ENCODE measurements around the gene SIX6. TPM values are rescaled to one million over a fixed set of nuclear protein-coding genes. Genes with fewer than 3 reads are reported as not detected.

The SIX6 gene
- total RNA-seq, 1 donor from 2014 or later, result 1.4 TPM

- H3K27ac ChIP-seq, result no peak overlapping the region
- H2AFZ ChIP-seq (replicated peaks), result no peak overlapping the region
- H3K9me3 Mint-ChIP-seq, result no peaks in the 10 kb centered on the region
- H3K4me2 ChIP-seq, result no peak overlapping the region
- no peaks in the 10 kb centered on the region for H3K36me3 Mint-ChIP-seq
- no peaks in the 10 kb centered on the region for H3K27me3 Mint-ChIP-seq (ENCODE audit: insufficient read depth, low read depth)
- TF ChIP-seq EZH2phosphoT487 (IDR thresholded peaks at IDR 0.05), result no peak
- DNase-seq (ENCODE audit: low spot score), result no peak
- no peaks in the 10 kb centered on the region for H3F3A ChIP-seq (ENCODE audit: low read depth)
- H3K27ac Mint-ChIP-seq, result no peak overlapping the region
- H3K4me1 Mint-ChIP-seq, result peaks cover 3% of the 10 kb centered on the region
- no peaks in the 10 kb centered on the region for H3K9me3 ChIP-seq (ENCODE audit: low read depth)
- H3K4me3 Mint-ChIP-seq, result no peak overlapping the region
- no peak overlapping the region for H3K9ac ChIP-seq
- no peaks in the 10 kb centered on the region for H3K79me2 ChIP-seq (ENCODE audit: low read depth)
- H3K4me1 ChIP-seq, result no peaks in the 10 kb centered on the region
- no peaks in the 10 kb centered on the region for H3K36me3 ChIP-seq
- H3K27me3 ChIP-seq, result no peaks in the 10 kb centered on the region
- H3K4me3 ChIP-seq, result no peak overlapping the region
- no peaks in the 10 kb centered on the region for H4K20me1 ChIP-seq (ENCODE audit: low read depth)
These were observed 23.5 kb downstream of the SIX6 start for GRCh38 chr14:60532442-60532841.

- H3K27ac Mint-ChIP-seq, result no peak overlapping the region
- Histone ChIP-seq H3K36me3 (no peaks in the 10 kb centered on the region), H3K79me2 (ENCODE audit: low read depth) (no peaks in the 10 kb centered on the region), H3K4me1 (no peaks in the 10 kb centered on the region), H3K4me2 (no peak overlapping the region), H3K9me3 (ENCODE audit: low read depth) (peaks cover 6% of the 10 kb centered on the region), H3K27me3 (no peaks in the 10 kb centered on the region), H4K20me1 (ENCODE audit: low read depth) (no peaks in the 10 kb centered on the region), H3K27ac (no peak overlapping the region), H3K9ac (no peak overlapping the region), H3F3A (ENCODE audit: low read depth) (no peaks in the 10 kb centered on the region), H2AFZ (replicated peaks) (no peak overlapping the region), H3K4me3 (no peak overlapping the region)
- no peaks in the 10 kb centered on the region for H3K27me3 Mint-ChIP-seq (ENCODE audit: insufficient read depth, low read depth)
- H3K4me1 Mint-ChIP-seq, result no peaks in the 10 kb centered on the region
- TF ChIP-seq EZH2 (IDR thresholded peaks at IDR 0.05) (no peak), EZH2phosphoT487 (IDR thresholded peaks at IDR 0.05) (no peak), CTCF (IDR thresholded peaks at IDR 0.05) (no peak)
- DNase-seq (ENCODE audit: low spot score), result no peak
- no peaks in the 10 kb centered on the region for H3K36me3 Mint-ChIP-seq
- no peak overlapping the region for H3K4me3 Mint-ChIP-seq
- H3K9me3 Mint-ChIP-seq, result no peaks in the 10 kb centered on the region
These were observed 28.7 kb downstream of the SIX6 start for GRCh38 chr14:60537663-60538062.

GRCh38 chr14:60544659-60545058 is 35.7 kb downstream of the SIX6 start:
- no peak overlapping the region for H3K4me3 ChIP-seq
- H3F3A ChIP-seq (ENCODE audit: low read depth), result no peaks in the 10 kb centered on the region
- H2AFZ ChIP-seq (replicated peaks), result no peak overlapping the region
- no peaks in the 10 kb centered on the region for H3K79me2 ChIP-seq (ENCODE audit: low read depth)
- Mint-ChIP-seq H3K36me3 (no peaks in the 10 kb centered on the region), H3K9me3 (peaks cover 15% of the 10 kb centered on the region), H3K4me3 (no peak overlapping the region), H3K27me3 (ENCODE audit: insufficient read depth, low read depth) (peaks cover 2% of the 10 kb centered on the region), H3K4me1 (no peaks in the 10 kb centered on the region), H3K27ac (no peak overlapping the region)
- peaks cover 20% of the 10 kb centered on the region for H3K9me3 ChIP-seq (ENCODE audit: low read depth)
- H3K9ac ChIP-seq, result no peak overlapping the region
- H3K4me1 ChIP-seq, result no peaks in the 10 kb centered on the region
- no peaks in the 10 kb centered on the region for H4K20me1 ChIP-seq (ENCODE audit: low read depth)
- H3K4me2 ChIP-seq, result no peak overlapping the region
- peaks cover 4% of the 10 kb centered on the region for H3K36me3 ChIP-seq
- TF ChIP-seq CTCF (IDR thresholded peaks at IDR 0.05) (no peak), EZH2 (IDR thresholded peaks at IDR 0.05) (no peak), EZH2phosphoT487 (IDR thresholded peaks at IDR 0.05) (no peak)
- no peak overlapping the region for H3K27ac ChIP-seq
- no peak for DNase-seq (ENCODE audit: low spot score)
- no peaks in the 10 kb centered on the region for H3K27me3 ChIP-seq

- Histone ChIP-seq H3K9me3 (ENCODE audit: low read depth) (no peaks in the 10 kb centered on the region), H3K4me2 (no peak overlapping the region), H3K79me2 (ENCODE audit: low read depth) (no peaks in the 10 kb centered on the region), H3F3A (ENCODE audit: low read depth) (peaks cover 12% of the 10 kb centered on the region), H3K4me1 (peaks cover 17% of the 10 kb centered on the region), H3K4me3 (no peak overlapping the region), H2AFZ (replicated peaks) (no peak overlapping the region), H4K20me1 (ENCODE audit: low read depth) (no peaks in the 10 kb centered on the region), H3K27me3 (no peaks in the 10 kb centered on the region), H3K9ac (no peak overlapping the region), H3K27ac (no peak overlapping the region), H3K36me3 (no peaks in the 10 kb centered on the region)
- Mint-ChIP-seq H3K36me3 (no peaks in the 10 kb centered on the region), H3K9me3 (peaks cover 1% of the 10 kb centered on the region), H3K27me3 (ENCODE audit: insufficient read depth, low read depth) (no peaks in the 10 kb centered on the region), H3K27ac (no peak overlapping the region), H3K4me3 (no peak overlapping the region), H3K4me1 (no peaks in the 10 kb centered on the region)
- no peak for DNase-seq (ENCODE audit: low spot score)
- TF ChIP-seq EZH2phosphoT487 (IDR thresholded peaks at IDR 0.05) (no peak), EZH2 (IDR thresholded peaks at IDR 0.05) (no peak), CTCF (IDR thresholded peaks at IDR 0.05) (no peak)
These were observed 44.9 kb downstream of the SIX6 start for GRCh38 chr14:60553808-60554207.

Measured in neural progenitor cell (in vitro differentiated cells).